Chondrocyte (in vitro differentiated cells): ENCODE results near the gene ZNF385A. TPM values are rescaled to one million over a fixed set of nuclear protein-coding genes. Genes with fewer than 3 reads are reported as not detected.

Source experiments
- DNase-seq: peaks from one replicate; pipeline ENCODE4 v3.0.0; 2021; ENCODE audit warnings: mixed read lengths, low spot score
- H3K27ac Mint-ChIP-seq: one replicate; pipeline ENCODE4 v1.8.0; 2021; ENCODE audit warnings: mild to moderate bottlenecking, moderate library complexity, mixed read lengths; ENCODE audit not compliant: unreplicated experiment
- H3K27me3 Mint-ChIP-seq: 2 replicates; pipeline ENCODE4 v1.8.0; 2021; ENCODE audit warnings: low read depth, mixed read lengths
- H3K36me3 Mint-ChIP-seq: 2 replicates; pipeline ENCODE4 v1.8.0; 2021; ENCODE audit warnings: low read depth, mixed read lengths
- H3K4me1 Mint-ChIP-seq: 2 replicates; pipeline ENCODE4 v1.8.0; 2021; ENCODE audit warnings: low read depth, mild to moderate bottlenecking, mixed read lengths
- H3K4me3 Mint-ChIP-seq: one replicate; pipeline ENCODE4 v1.8.0; 2021; ENCODE audit warnings: mild to moderate bottlenecking, moderate library complexity, mixed read lengths; ENCODE audit not compliant: unreplicated experiment
- H3K9me3 Mint-ChIP-seq: 2 replicates; pipeline ENCODE4 v1.8.0; 2021; ENCODE audit warnings: low read depth, mixed read lengths
- total RNA-seq: library from RNA; stranded (reverse); gene quantifications from 3 replicates; pipeline ENCODE4 v1.2.1, GENCODE V29; 2021
- TF ChIP-seq, protein P1 (sequence below): fragments of 200-600 bp; sonication (generic); IDR thresholded peaks from 2 replicates; pipeline ENCODE4 v1.5.0; 2021; ENCODE audit warnings: antibody characterized with exemption, mild to moderate bottlenecking, moderate library complexity

ZNF385A gene
- total RNA-seq, 1 donor from 2014 or later = 6.8 TPM

GRCh38 chr12:54381136-54381535 lies 3.4 kb downstream of the ZNF385A start:
- DNase-seq = no peak
- H3K4me1 Mint-ChIP-seq = peaks cover 23% of the 10 kb centered on the region
- no peak overlapping the region for H3K4me3 Mint-ChIP-seq
- TF ChIP-seq, protein P1, sequence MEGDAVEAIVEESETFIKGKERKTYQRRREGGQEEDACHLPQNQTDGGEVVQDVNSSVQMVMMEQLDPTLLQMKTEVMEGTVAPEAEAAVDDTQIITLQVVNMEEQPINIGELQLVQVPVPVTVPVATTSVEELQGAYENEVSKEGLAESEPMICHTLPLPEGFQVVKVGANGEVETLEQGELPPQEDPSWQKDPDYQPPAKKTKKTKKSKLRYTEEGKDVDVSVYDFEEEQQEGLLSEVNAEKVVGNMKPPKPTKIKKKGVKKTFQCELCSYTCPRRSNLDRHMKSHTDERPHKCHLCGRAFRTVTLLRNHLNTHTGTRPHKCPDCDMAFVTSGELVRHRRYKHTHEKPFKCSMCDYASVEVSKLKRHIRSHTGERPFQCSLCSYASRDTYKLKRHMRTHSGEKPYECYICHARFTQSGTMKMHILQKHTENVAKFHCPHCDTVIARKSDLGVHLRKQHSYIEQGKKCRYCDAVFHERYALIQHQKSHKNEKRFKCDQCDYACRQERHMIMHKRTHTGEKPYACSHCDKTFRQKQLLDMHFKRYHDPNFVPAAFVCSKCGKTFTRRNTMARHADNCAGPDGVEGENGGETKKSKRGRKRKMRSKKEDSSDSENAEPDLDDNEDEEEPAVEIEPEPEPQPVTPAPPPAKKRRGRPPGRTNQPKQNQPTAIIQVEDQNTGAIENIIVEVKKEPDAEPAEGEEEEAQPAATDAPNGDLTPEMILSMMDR = no peak
- H3K27me3 Mint-ChIP-seq = no peaks in the 10 kb centered on the region
- no peak overlapping the region for H3K27ac Mint-ChIP-seq
- no peaks in the 10 kb centered on the region for H3K36me3 Mint-ChIP-seq
- H3K9me3 Mint-ChIP-seq = no peaks in the 10 kb centered on the region

GRCh38 chr12:54379398-54380201 lies 4.9 kb downstream of the ZNF385A start:
- H3K4me3 Mint-ChIP-seq = peak overlapping the region; percentile 81
- DNase-seq = no peak
- TF ChIP-seq, protein P1 = peak; percentile 100
- H3K27ac Mint-ChIP-seq = peak overlapping the region; percentile 61
- no peaks in the 10 kb centered on the region for H3K27me3 Mint-ChIP-seq
- H3K4me1 Mint-ChIP-seq = peaks cover 34% of the 10 kb centered on the region
- H3K36me3 Mint-ChIP-seq = no peaks in the 10 kb centered on the region
- no peaks in the 10 kb centered on the region for H3K9me3 Mint-ChIP-seq

GRCh38 chr12:54378796-54379397 lies 5.6 kb downstream of the ZNF385A start:
- TF ChIP-seq, protein P1 = no peak
- H3K36me3 Mint-ChIP-seq = no peaks in the 10 kb centered on the region
- H3K9me3 Mint-ChIP-seq = no peaks in the 10 kb centered on the region
- peaks cover 41% of the 10 kb centered on the region for H3K4me1 Mint-ChIP-seq
- H3K27me3 Mint-ChIP-seq = no peaks in the 10 kb centered on the region
- H3K4me3 Mint-ChIP-seq = peak overlapping the region; percentile 81
- peak overlapping the region; percentile 41 for H3K27ac Mint-ChIP-seq
- DNase-seq = peak; percentile 47

- Mint-ChIP-seq H3K27me3 (no peaks in the 10 kb centered on the region), H3K27ac (no peak overlapping the region), H3K4me1 (peaks cover 50% of the 10 kb centered on the region), H3K4me3 (peak overlapping the region; percentile 72), H3K36me3 (no peaks in the 10 kb centered on the region), H3K9me3 (no peaks in the 10 kb centered on the region)
- TF ChIP-seq, protein P1 = no peak
- DNase-seq = peak; percentile 56
Measured at GRCh38 chr12:54377797-54378515, 6.6 kb downstream of the ZNF385A start.

- DNase-seq = no peak
- no peak overlapping the region for H3K4me3 Mint-ChIP-seq
- TF ChIP-seq, protein P1 = no peak
- no peaks in the 10 kb centered on the region for H3K36me3 Mint-ChIP-seq
- H3K4me1 Mint-ChIP-seq = peaks cover 57% of the 10 kb centered on the region
- H3K9me3 Mint-ChIP-seq = no peaks in the 10 kb centered on the region
- H3K27ac Mint-ChIP-seq = no peak overlapping the region
- no peaks in the 10 kb centered on the region for H3K27me3 Mint-ChIP-seq
Measured at GRCh38 chr12:54377007-54377406, 7.5 kb downstream of the ZNF385A start.
